Measurements from ENCODE around the gene CHIA.

Gene CHIA

DNA sequence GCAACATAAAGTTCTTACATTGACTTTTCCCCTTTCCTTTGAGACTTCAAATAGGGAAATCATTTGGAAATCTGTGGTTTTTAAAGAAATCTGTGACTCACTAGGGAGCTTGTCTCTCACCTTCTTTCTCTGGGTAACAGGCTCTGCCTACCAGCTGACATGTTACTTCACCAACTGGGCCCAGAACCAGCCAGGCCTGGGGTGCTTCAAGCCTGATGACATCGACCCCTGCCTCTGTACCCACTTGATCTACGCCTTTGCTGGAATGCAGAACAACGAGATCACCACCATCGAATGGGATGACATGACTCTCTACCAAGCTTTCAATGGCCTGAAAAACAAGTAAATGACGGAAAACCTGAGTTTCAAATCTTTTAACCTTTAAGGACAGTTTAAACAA is 9.2 kb upstream of the CHIA start:
- H3K4me3 ChIP-seq (ENCODE audit: low read depth, low read length): no peak overlapping the region
- TF ChIP-seq, protein P1, sequence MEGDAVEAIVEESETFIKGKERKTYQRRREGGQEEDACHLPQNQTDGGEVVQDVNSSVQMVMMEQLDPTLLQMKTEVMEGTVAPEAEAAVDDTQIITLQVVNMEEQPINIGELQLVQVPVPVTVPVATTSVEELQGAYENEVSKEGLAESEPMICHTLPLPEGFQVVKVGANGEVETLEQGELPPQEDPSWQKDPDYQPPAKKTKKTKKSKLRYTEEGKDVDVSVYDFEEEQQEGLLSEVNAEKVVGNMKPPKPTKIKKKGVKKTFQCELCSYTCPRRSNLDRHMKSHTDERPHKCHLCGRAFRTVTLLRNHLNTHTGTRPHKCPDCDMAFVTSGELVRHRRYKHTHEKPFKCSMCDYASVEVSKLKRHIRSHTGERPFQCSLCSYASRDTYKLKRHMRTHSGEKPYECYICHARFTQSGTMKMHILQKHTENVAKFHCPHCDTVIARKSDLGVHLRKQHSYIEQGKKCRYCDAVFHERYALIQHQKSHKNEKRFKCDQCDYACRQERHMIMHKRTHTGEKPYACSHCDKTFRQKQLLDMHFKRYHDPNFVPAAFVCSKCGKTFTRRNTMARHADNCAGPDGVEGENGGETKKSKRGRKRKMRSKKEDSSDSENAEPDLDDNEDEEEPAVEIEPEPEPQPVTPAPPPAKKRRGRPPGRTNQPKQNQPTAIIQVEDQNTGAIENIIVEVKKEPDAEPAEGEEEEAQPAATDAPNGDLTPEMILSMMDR (IDR thresholded peaks at IDR 0.05; ENCODE audit: insufficient read depth, low read depth, low read length, missing control alignments): no peak
- no peak for DNase-seq (ENCODE audit: low read depth)

DNA sequence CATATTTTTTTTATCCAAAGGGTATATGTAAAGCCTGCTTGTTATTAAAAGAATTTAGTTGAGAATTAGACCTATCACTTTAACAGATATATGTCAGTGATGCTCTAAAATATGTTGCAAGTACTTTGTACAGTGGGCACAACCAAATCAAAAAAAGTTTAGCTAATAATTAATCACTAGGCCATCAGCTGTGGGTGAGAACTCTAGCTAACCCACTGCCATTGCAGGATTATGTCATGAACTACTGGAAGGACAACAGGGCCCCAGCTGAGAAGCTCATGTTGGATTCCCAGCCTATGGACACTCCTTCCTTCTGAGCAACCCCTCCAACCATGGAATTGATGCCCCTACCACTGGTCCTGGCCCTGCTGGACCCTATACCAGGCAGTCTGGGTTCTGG is 6.8 kb upstream of the CHIA start:
- TF ChIP-seq, protein P1 (IDR thresholded peaks at IDR 0.05; ENCODE audit: insufficient read depth, low read depth, low read length, missing control alignments): no peak
- H3K4me3 ChIP-seq (ENCODE audit: low read depth, low read length): no peak overlapping the region
- DNase-seq (ENCODE audit: low read depth): no peak

DNA sequence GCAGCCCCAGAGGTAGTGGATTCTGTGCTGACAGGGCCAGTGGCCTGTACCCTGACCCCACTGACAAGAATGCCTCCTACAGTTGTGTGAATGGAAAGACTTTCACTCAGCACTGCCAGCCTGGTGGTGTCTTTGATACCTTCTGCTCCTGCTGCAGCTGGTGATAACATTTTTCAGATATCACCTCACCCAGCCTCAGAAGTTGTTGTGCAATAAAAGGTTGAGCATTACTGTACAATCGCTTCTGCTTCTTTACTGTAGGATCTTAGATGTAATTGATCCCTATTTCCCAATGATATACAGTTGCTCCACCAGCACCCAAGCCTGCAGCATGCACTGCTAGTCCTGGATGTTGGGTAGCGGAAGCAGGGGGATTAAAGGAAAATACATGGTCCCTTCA is 4.8 kb upstream of the CHIA start:
- DNase-seq (ENCODE audit: low read depth): no peak
- TF ChIP-seq, protein P1 (IDR thresholded peaks at IDR 0.05; ENCODE audit: insufficient read depth, low read depth, low read length, missing control alignments): no peak

DNA sequence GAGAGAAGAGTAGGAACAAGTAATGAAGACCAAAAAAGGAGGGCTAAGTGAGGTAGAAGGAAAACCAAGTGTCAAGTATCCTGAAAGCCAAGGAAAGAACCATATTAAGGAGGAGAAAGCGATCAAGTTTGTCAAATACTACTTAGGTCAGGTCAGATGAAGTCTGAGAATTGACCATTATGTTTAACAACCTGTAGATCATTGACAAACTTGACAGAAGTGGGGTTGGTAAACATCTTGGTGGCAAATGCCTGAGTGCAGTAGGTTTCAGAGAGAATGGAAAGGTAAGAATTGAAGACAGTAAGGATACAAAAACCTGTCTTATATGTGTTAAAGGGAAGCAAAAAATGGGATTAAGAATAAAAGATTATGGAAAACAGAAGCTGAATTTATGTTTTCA is 3.7 kb upstream of the CHIA start:
- TF ChIP-seq, protein P1 (IDR thresholded peaks at IDR 0.05; ENCODE audit: insufficient read depth, low read depth, low read length, missing control alignments): no peak
- DNase-seq (ENCODE audit: low read depth): no peak
- H3K4me3 ChIP-seq (ENCODE audit: low read depth, low read length): no peak overlapping the region

More for the DNA sequence above, 4.8 kb upstream of the CHIA start:
- no peak overlapping the region for H3K4me3 ChIP-seq (ENCODE audit: low read depth, low read length)

DNA sequence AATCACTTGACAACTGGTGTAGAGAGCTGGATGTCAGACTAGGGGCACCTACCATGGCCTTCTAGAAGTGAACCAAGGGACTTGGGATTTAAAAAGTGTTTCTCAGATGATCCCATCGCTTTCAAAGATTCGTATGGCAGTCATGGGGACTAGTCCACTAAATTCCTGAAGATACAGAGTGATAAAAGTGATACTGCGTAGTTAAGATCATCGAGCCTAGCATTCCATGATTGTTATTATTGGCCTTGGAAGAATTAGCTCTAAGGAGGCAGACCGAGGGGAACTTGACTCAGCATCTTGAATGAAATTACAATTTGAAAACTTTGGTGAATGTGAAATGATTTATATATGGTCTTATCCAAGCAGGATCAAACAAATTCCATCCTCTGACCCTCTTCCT is 1.3 kb upstream of the CHIA start:
- TF ChIP-seq, protein P1 (IDR thresholded peaks at IDR 0.05; ENCODE audit: insufficient read depth, low read depth, low read length, missing control alignments): no peak
- no peak for DNase-seq (ENCODE audit: low read depth)
- no peak overlapping the region for H3K4me3 ChIP-seq (ENCODE audit: low read depth, low read length)

DNA sequence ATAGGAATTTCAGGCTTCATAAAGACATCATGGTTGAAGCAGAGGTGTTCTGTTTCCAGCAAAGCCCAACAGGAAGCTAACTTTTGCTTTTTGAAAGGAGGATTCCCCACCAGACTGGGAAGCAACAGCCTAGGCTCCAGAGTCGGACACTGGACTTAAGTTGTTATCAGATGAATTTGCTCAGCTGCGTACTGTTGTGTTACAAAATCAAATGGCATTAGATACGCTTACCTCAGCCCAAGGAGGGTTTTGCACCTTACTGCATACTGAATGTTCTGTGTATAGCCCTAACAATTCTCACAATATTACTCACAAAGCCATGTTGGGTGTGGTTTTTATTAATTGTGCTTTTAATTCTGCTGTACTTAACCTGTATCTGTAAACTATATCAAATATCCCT is 547 bp upstream of the CHIA start:
- DNase-seq (ENCODE audit: low read depth): no peak
- TF ChIP-seq, protein P1 (IDR thresholded peaks at IDR 0.05; ENCODE audit: insufficient read depth, low read depth, low read length, missing control alignments): no peak
- H3K4me3 ChIP-seq (ENCODE audit: low read depth, low read length): no peak overlapping the region

DNA sequence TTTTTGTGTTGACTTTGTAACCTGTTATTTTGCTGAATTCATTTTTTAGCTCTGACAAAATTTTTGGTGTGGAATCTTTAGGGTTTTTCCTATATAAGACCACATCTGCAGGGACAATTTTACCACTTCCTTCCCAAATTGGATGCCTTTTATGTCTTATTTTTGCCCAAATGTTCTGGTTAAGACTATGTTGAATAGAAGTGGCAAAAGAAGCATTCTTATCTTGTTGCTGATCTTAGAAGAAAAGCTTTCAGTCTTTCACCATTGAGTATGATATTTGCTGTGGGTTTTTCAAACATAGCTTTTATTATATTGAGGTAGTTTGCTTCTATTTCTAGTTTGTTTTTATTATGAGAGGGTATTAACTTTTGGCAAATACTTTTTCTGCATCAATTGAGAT is 3.7 kb downstream of the CHIA start:
- no peak for DNase-seq (ENCODE audit: low read depth)
- TF ChIP-seq, protein P1 (IDR thresholded peaks at IDR 0.05; ENCODE audit: insufficient read depth, low read depth, low read length, missing control alignments): no peak
- no peak overlapping the region for H3K4me3 ChIP-seq (ENCODE audit: low read depth, low read length)

All from GM12865 (cell line).